Peyer's patch (tissue), 4 donors: Measurements from ENCODE around the gene TENT4A.

ENCODE experiments used
- POLR2A ChIP-seq, 2 donors: fragments of 450-650 bp; IDR thresholded peaks; one replicate each; pipeline ENCODE4 v1.5.1; 2017; ENCODE audit warnings: antibody characterized with exemption in 2 of 2, mild to moderate bottlenecking in 2 of 2, moderate library complexity in 2 of 2
- TF ChIP-seq, protein P1 (sequence below), 6 experiments: fragments of 450-650 bp in 4 of 6; fragments of 200-600 bp in 2 of 6; sonication (generic) in 1 of 6; IDR thresholded peaks; one replicate each; pipeline ENCODE4 v1.5.1; 2017 to 2019; ENCODE audit warnings: antibody characterized with exemption in 6 of 6, mild to moderate bottlenecking in 3 of 6, moderate library complexity in 1 of 6

DNA sequence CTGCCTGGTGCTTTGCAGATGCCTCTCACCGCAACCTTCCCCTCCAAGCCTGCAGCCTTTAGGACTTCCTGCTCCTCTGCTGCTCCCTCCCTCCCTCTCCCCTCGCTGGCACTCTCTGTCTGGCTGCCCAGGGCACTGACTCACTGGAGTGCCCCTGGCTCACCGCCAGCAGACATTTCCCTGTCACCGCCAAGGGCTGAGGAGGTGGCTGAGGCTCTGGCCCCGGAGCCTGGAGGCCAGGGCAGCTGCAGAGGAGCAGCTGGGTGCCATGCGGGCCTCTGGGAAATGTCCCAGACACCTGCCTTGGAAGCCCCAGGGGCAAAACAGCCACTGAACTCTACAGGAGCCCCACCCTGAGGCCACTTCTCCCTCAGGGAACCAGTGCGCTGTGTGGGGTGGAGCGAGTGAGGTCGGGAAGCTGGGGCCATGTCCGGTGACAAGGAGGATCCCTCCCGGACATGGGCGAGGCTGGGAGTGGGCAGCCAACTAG, 53.4 kb downstream of the TENT4A start:
- TF ChIP-seq, protein P1, sequence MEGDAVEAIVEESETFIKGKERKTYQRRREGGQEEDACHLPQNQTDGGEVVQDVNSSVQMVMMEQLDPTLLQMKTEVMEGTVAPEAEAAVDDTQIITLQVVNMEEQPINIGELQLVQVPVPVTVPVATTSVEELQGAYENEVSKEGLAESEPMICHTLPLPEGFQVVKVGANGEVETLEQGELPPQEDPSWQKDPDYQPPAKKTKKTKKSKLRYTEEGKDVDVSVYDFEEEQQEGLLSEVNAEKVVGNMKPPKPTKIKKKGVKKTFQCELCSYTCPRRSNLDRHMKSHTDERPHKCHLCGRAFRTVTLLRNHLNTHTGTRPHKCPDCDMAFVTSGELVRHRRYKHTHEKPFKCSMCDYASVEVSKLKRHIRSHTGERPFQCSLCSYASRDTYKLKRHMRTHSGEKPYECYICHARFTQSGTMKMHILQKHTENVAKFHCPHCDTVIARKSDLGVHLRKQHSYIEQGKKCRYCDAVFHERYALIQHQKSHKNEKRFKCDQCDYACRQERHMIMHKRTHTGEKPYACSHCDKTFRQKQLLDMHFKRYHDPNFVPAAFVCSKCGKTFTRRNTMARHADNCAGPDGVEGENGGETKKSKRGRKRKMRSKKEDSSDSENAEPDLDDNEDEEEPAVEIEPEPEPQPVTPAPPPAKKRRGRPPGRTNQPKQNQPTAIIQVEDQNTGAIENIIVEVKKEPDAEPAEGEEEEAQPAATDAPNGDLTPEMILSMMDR (IDR thresholded peaks at IDR 0.05), result no peak
- TF ChIP-seq POLR2A (IDR thresholded peaks at IDR 0.05), result no peak
